Measurements from ENCODE around the gene ANXA8.
"Not testable (repeated sequence)": the region's sequence is repeated elsewhere in the genome, so short reads cannot be mapped to it uniquely, and the experiment has no call there.

ANXA8 gene

GRCh38 chr10:47462577-47463358 lies 21.1 kb downstream of the ANXA8 start:
- not testable (repeated sequence) for DNase-seq

GRCh38 chr10:47461261-47461687 lies 22.6 kb downstream of the ANXA8 start:
- DNase-seq = not testable (repeated sequence)

- no peak for DNase-seq
These were observed 25.3 kb downstream of the ANXA8 start for GRCh38 chr10:47458466-47459154.

GRCh38 chr10:47457826-47458225 lies 26.1 kb downstream of the ANXA8 start:
- no peak for DNase-seq

GRCh38 chr10:47457528-47457820 lies 26.4 kb downstream of the ANXA8 start:
- DNase-seq = no peak

GRCh38 chr10:47456794-47457527 lies 27.0 kb downstream of the ANXA8 start:
- DNase-seq = no peak

GRCh38 chr10:47456079-47456785 lies 27.7 kb downstream of the ANXA8 start:
- DNase-seq = no peak

GRCh38 chr10:47455350-47456078 lies 28.4 kb downstream of the ANXA8 start:
- not testable (repeated sequence) for DNase-seq

- DNase-seq = no peak
These were observed 29.2 kb downstream of the ANXA8 start for GRCh38 chr10:47454780-47455058.

- DNase-seq = no peak
These were observed 29.7 kb downstream of the ANXA8 start for GRCh38 chr10:47454008-47454779.

- no peak for DNase-seq
These were observed 30.5 kb downstream of the ANXA8 start for GRCh38 chr10:47453141-47454007.

GRCh38 chr10:47452495-47453140 lies 31.3 kb downstream of the ANXA8 start:
- no peak for DNase-seq

GRCh38 chr10:47451998-47452494 lies 31.9 kb downstream of the ANXA8 start:
- DNase-seq = no peak

- DNase-seq = no peak
These were observed 32.5 kb downstream of the ANXA8 start for GRCh38 chr10:47451273-47451997.

- DNase-seq = no peak
These were observed 33.5 kb downstream of the ANXA8 start for GRCh38 chr10:47450442-47450841.

GRCh38 chr10:47449979-47450378 lies 33.9 kb downstream of the ANXA8 start:
- no peak for DNase-seq

- DNase-seq = no peak
These were observed 34.6 kb downstream of the ANXA8 start for GRCh38 chr10:47449102-47449978.

- DNase-seq = no peak
These were observed 36.2 kb downstream of the ANXA8 start for GRCh38 chr10:47447705-47448104.

Data from NCI-H2227 treated with DMSO at 0.1 percent for 48 hours (cell line).